ENCODE results near the gene FXYD7. TPM values are rescaled to one million over a fixed set of nuclear protein-coding genes. Genes with fewer than 3 reads are reported as not detected.
"Not testable (repeated sequence)": the region's sequence is repeated elsewhere in the genome, so short reads cannot be mapped to it uniquely, and the experiment has no call there.

FXYD7 gene
- polyA plus RNA-seq, 3 donors, result 0.53 to 0.93 (median 0.86) TPM

- no peak for DNase-seq (ENCODE audit: extremely low read depth in 1 of 11, low read depth in 9 of 11, low spot score in 4 of 11)
Observed at GRCh38 chr19:35140207-35140961, 2.7 kb upstream of the FXYD7 start.

- peak in 3 of 11 donors; percentile 64 to 66 (median 65) for DNase-seq (ENCODE audit: extremely low read depth in 1 of 11, low read depth in 9 of 11, low spot score in 4 of 11)
Observed at GRCh38 chr19:35140962-35141836, 1.9 kb upstream of the FXYD7 start.

GRCh38 chr19:35141837-35142605 lies 1.0 kb upstream of the FXYD7 start:
- DNase-seq (ENCODE audit: extremely low read depth in 1 of 11, low read depth in 9 of 11, low spot score in 4 of 11), result no peak

- DNase-seq (ENCODE audit: extremely low read depth in 1 of 11, low read depth in 9 of 11, low spot score in 4 of 11), result no peak
Observed at GRCh38 chr19:35142606-35143230, 337 bp upstream of the FXYD7 start.

GRCh38 chr19:35143818-35144217 lies 763 bp downstream of the FXYD7 start:
- no peak for DNase-seq (ENCODE audit: extremely low read depth in 1 of 11, low read depth in 9 of 11, low spot score in 4 of 11)

GRCh38 chr19:35144259-35144599 lies 1.2 kb downstream of the FXYD7 start:
- no peak for DNase-seq (ENCODE audit: extremely low read depth in 1 of 11, low read depth in 9 of 11, low spot score in 4 of 11)

- DNase-seq (ENCODE audit: extremely low read depth in 1 of 11, low read depth in 9 of 11, low spot score in 4 of 11), result peak in 1 of 11 donors; percentile 69
Observed at GRCh38 chr19:35144600-35145436, 1.8 kb downstream of the FXYD7 start.

GRCh38 chr19:35146746-35147459 lies 3.8 kb downstream of the FXYD7 start:
- no peak for DNase-seq (ENCODE audit: extremely low read depth in 1 of 11, low read depth in 9 of 11, low spot score in 4 of 11)

GRCh38 chr19:35149463-35149862 lies 6.4 kb downstream of the FXYD7 start:
- no peak for DNase-seq (ENCODE audit: extremely low read depth in 1 of 11, low read depth in 9 of 11, low spot score in 4 of 11)

- DNase-seq (ENCODE audit: extremely low read depth in 1 of 11, low read depth in 9 of 11, low spot score in 4 of 11), result no peak
Observed at GRCh38 chr19:35150445-35150844, 7.4 kb downstream of the FXYD7 start.

- DNase-seq (ENCODE audit: extremely low read depth in 1 of 11, low read depth in 9 of 11, low spot score in 4 of 11), result no peak
Observed at GRCh38 chr19:35151273-35152065, 8.4 kb downstream of the FXYD7 start.

GRCh38 chr19:35153129-35153522 lies 10.1 kb downstream of the FXYD7 start:
- not testable (repeated sequence) for DNase-seq (ENCODE audit: extremely low read depth in 1 of 11, low read depth in 9 of 11, low spot score in 4 of 11)

GRCh38 chr19:35153701-35154524 lies 10.9 kb downstream of the FXYD7 start:
- no peak for DNase-seq (ENCODE audit: extremely low read depth in 1 of 11, low read depth in 9 of 11, low spot score in 4 of 11)

GRCh38 chr19:35154525-35155406 lies 11.7 kb downstream of the FXYD7 start, which contains the start of gene FXYD5:
Gene FXYD5 (plus strand): TSS chr19:35154735. CDS start chr19:35155551, 816 bp downstream.
- DNase-seq (ENCODE audit: extremely low read depth in 1 of 11, low read depth in 9 of 11, low spot score in 4 of 11), result no peak

GRCh38 chr19:35155441-35155840 lies 12.4 kb downstream of the FXYD7 start:
- DNase-seq (ENCODE audit: extremely low read depth in 1 of 11, low read depth in 9 of 11, low spot score in 4 of 11), result no peak

Data from renal cortex interstitium (tissue), 11 donors.